ENCODE results near the gene RSAD2. TPM values are rescaled to one million over a fixed set of nuclear protein-coding genes. Genes with fewer than 3 reads are reported as not detected.

Gene RSAD2
- total and polyA plus RNA-seq, 9 of the 15 experiments (the other 6 are each of a cell fraction or from before 2014, with no cell fraction given) = 0.15 to 1.4 (median 0.28) TPM

- TF ChIP-seq, protein P1, sequence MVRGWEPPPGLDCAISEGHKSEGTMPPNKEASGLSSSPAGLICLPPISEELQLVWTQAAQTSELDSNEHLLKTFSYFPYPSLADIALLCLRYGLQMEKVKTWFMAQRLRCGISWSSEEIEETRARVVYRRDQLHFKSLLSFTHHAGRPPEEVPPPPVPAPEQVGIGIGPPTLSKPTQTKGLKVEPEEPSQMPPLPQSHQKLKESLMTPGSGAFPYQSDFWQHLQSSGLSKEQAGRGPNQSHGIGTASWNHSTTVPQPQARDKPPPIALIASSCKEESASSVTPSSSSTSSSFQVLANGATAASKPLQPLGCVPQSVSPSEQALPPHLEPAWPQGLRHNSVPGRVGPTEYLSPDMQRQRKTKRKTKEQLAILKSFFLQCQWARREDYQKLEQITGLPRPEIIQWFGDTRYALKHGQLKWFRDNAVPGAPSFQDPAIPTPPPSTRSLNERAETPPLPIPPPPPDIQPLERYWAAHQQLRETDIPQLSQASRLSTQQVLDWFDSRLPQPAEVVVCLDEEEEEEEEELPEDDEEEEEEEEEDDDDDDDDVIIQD (CRISPR knock-in tag; IDR thresholded peaks at IDR 0.05) = no peak
- TF ChIP-seq JUN (IDR thresholded peaks at IDR 0.05; ENCODE audit: borderline replicate concordance, low read depth, low read length) (peak; percentile 80; the same call in 1 of the 2 replicates), JUN (CRISPR knock-in tag; IDR thresholded peaks at IDR 0.05; ENCODE audit: borderline replicate concordance) (no peak), GATA2 (CRISPR knock-in tag; IDR thresholded peaks at IDR 0.05) (peak; percentile 99), NFE2 (IDR thresholded peaks at IDR 0.05; ENCODE audit: low read depth) (peak; percentile 72)
Measured at GRCh38 chr2:6893876-6894482, 16.4 kb downstream of the RSAD2 start (continued).

DNA sequence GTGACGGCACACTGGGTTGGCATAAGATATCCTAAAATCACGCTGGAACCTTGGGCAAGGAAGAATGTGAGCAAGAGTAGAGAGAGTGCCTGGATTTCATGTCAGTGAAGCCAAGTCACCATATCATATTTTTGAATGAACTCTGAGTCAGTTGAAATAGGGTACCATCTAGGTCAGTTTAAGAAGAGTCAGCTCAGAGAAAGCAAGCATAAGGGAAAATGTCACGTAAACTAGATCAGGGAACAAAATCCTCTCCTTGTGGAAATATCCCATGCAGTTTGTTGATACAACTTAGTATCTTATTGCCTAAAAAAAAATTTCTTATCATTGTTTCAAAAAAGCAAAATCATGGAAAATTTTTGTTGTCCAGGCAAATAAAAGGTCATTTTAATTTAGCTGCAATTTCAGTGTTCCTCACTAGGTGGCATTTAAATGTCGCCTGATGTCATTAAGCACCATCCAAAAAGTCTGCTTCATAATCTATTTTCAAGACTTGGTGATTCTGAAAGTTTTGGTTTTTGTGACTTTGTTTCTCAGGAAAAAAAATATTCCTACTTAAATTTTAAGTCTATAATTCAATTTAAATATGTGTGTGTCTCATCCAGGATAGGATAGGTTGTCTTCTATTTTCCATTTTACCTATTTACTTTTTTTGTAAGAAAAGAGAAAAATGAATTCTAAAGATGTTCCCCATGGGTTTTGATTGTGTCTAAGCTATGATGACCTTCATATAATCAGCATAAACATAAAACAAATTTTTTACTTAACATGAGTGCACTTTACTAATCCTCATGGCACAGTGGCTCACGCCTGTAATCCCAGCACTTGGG, 19.6 kb downstream of the RSAD2 start:
- 76% methylated on average over 5 of the region's 5 CpGs for WGBS (ENCODE audit: insufficient coverage, low coverage, missing lambda C conversion rate)
- no peaks in the 10 kb centered on the region for H3K9me3 ChIP-seq (replicated peaks; ENCODE audit: control insufficient read depth, insufficient read depth, low read depth, low read length)
- ChIA-PET POLR2A (interaction anchor here (0.7 to 1.5 kb wide), 9 partner anchors 8 to 24 kb away, joined by 3 to 7 read pairs (median 3); no protein-coding TSS in a partner anchor), CTCF (ENCODE audit: low intra/inter-chr PET ratio) (interaction anchor here (3.2 kb wide), 1 partner anchor 147 kb away, joined by 15 read pairs; no protein-coding TSS in a partner anchor)
- H2AFZ ChIP-seq (ENCODE audit: low read depth, low read length) = no peak overlapping the region
- in situ Hi-C loops (cut with MboI) = no loop called here
- peak in 3 of 4 experiments; percentile 36 to 67 (median 39) for DNase-seq (ENCODE audit: extremely low read depth in 1 of 4, low spot score in 3 of 4)
- H3K4me3 ChIP-seq = no peak overlapping the region
- no TSS peak for BruUV-seq (replicated peaks)
- FAIRE-seq = peak; percentile 72
- intact Hi-C loops (cut with micrococcal nuclease) = loop anchor here (1.0 to 5.0 kb wide), 7 partner anchors 20 to 185 kb away; partner anchors contain the start of gene RNF144A
- no peaks in the 10 kb centered on the region for H3K9me1 ChIP-seq (ENCODE audit: control insufficient read depth, insufficient read depth, low read length)
- no peak overlapping the region for H3K9ac ChIP-seq (ENCODE audit: insufficient read depth in 1 of 2, low read depth in 2 of 2, low read length in 2 of 2)
- H3K4me1 ChIP-seq (replicated peaks in 1 of 2; ENCODE audit: control insufficient read depth in 2 of 2, insufficient read depth in 2 of 2, low read length in 2 of 2) = peaks cover 4 to 13% of the 10 kb centered on the region in 2 experiments; a peak in 4 of 5 replicates
- no peak overlapping the region for H3K27ac ChIP-seq (ENCODE audit: extremely low read depth, low read depth, low read length)
- no peaks in the 10 kb centered on the region for H4K20me1 ChIP-seq (replicated peaks; ENCODE audit: control insufficient read depth, insufficient read depth, low read length)
- H3K4me2 ChIP-seq (ENCODE audit: insufficient read depth, low read length) = no peak overlapping the region
- no peaks in the 10 kb centered on the region for H3K79me2 ChIP-seq (ENCODE audit: control insufficient read depth, insufficient read depth, low read length)
- no peaks in the 10 kb centered on the region for H3K27me3 ChIP-seq (ENCODE audit: control insufficient read depth in 2 of 2, insufficient read depth in 2 of 2, low read length in 2 of 2)
- ATAC-seq = peak; percentile 63
- H3K36me3 ChIP-seq (ENCODE audit: control insufficient read depth, insufficient read depth, low read length) = no peaks in the 10 kb centered on the region
- TF ChIP-seq ZNF639 (CRISPR knock-in tag; conservative IDR thresholded peaks at IDR 0.05 in 1 of 2, IDR thresholded peaks at IDR 0.05 in 1 of 2) (no peak), ZNF507 (tag; conservative IDR thresholded peaks at IDR 0.05) (no peak), E2F3 (CRISPR knock-in tag; IDR thresholded peaks at IDR 0.05) (no peak), ZBTB7A (IDR thresholded peaks at IDR 0.05; ENCODE audit: borderline replicate concordance, control insufficient read depth, low read depth, low read length) (no peak), SLC30A9 (CRISPR knock-in tag; IDR thresholded peaks at IDR 0.05) (no peak), ZNF280B (CRISPR knock-in tag; IDR thresholded peaks at IDR 0.05) (no peak), BRD9 (IDR thresholded peaks at IDR 0.05; ENCODE audit: low read depth, partially characterized antibody) (no peak)
